Measurements from ENCODE around the gene ZNF518A.

ZNF518A gene, protein sequence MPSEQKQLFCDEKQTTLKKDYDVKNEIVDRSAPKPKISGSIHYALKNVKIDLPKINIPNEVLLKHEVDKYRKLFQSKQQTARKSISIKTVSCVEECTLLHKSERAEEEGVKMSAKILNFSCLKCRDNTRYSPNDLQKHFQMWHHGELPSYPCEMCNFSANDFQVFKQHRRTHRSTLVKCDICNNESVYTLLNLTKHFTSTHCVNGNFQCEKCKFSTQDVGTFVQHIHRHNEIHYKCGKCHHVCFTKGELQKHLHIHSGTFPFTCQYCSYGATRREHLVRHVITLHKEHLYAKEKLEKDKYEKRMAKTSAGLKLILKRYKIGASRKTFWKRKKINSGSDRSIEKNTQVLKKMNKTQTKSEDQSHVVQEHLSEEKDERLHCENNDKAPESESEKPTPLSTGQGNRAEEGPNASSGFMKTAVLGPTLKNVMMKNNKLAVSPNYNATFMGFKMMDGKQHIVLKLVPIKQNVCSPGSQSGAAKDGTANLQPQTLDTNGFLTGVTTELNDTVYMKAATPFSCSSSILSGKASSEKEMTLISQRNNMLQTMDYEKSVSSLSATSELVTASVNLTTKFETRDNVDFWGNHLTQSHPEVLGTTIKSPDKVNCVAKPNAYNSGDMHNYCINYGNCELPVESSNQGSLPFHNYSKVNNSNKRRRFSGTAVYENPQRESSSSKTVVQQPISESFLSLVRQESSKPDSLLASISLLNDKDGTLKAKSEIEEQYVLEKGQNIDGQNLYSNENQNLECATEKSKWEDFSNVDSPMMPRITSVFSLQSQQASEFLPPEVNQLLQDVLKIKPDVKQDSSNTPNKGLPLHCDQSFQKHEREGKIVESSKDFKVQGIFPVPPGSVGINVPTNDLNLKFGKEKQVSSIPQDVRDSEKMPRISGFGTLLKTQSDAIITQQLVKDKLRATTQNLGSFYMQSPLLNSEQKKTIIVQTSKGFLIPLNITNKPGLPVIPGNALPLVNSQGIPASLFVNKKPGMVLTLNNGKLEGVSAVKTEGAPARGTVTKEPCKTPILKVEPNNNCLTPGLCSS (N-terminal part only)

DNA sequence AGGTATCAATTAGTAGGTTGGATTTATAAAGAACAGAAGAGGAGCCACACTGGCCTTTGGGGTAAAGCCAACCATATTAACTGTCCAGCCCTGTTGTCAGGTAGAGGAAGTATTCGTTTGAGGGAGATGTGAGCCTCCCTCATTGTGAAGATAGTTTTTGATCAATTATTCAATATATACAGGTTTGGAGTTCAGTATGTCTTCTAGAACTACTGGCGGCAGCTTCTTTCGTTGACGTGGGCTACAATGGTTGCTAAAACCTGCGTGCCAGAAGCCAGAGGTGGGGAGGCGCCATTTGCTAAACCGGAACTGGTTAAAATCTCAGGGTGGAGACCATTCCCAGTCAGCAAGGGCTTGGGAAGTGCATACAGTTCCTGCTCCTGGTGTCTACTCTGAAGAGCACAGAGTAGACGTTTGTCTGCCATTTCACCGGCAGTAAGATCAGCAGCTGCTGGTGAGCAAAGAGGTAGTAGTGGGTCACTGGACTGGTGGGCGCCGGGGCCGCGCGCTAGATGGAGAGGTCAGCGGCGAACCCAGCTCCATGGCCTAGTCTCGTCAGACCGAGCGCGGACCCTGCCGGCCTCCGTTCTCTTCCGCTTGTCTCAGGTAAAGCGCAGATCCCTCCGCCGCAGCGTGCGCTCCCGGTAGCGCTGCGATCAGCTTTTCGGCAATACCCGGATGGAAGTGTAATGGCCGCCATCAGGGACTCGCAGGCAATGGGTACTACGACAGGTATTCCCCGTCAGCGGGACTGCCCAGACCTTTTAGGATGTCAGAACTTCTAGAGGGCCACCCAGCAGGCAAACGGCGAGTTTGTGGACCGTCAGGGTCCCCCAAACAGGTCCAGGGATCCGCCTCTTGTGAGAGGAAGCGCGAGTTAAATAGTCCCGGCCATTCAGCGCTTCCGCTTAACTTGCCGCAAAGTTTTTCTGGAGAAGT, at the start of gene ZNF518A:
Gene ZNF518A, plus strand, starts transcription at position 911 of the 939 bp plus-strand sequence. CDS start 26,026 bp downstream, outside the sequence.
- peak; percentile 76 to 77 for DNase-seq (ENCODE audit: low read depth in 2 of 2)

DNA sequence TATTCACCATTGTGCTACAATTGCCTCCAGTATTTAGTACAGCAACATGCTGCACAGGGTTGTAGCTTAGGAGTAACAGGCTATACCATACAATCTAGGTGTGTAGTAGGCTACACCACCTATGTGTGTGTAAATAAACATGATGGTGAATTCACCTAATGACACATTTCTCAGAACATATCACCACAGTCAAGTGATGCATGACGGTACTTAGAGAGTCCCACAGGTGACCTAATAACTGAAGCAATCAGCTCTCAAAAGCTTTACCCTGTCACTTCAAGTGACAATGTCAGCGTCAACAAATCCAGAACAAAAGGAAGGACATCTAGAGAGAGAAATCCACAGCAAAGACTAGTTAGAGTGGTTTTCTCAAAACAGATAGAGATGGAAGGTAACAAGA, 47.9 kb upstream of the ZNF518A start:
- no peak for DNase-seq (ENCODE audit: low read depth in 2 of 2)

DNA sequence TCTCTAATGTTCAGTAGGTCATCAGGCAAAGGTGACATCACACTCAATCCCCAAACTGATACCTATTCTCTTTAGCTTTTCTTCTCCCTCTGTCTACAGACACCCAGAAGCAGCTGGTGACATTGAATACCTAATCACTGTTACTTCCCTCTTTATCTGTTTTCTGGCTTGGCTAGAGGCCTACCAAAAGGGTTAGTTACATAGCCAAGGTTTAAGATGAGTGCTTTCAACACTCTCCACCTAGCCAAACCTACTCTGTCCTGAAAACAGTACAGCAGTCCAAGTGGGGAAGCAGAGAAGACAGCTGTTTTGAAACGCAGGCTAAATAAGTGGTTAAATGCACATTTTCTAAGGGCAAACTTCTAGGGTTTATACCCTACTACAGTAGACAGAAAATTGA, 47.3 kb upstream of the ZNF518A start:
- DNase-seq (ENCODE audit: low read depth in 2 of 2): no peak

DNA sequence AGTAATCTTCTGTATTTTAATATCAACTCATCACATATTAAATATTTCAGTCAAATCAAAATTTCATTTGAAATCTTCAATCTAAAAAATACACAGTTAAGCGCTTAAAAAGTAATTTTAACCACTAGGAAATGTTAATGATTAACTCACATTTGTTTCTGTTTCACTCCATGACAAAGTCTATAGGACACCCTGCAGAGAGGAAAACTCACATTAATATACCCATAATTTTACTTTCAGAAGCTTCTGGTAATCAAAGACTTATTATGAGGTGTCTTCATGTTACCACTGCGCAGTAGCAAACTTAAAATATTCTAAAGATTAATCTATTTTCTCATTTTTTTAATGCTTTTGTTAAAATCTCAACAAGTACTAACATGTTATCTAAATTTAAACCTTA, 41.0 kb upstream of the ZNF518A start:
- no peak for DNase-seq (ENCODE audit: low read depth in 2 of 2)

DNA sequence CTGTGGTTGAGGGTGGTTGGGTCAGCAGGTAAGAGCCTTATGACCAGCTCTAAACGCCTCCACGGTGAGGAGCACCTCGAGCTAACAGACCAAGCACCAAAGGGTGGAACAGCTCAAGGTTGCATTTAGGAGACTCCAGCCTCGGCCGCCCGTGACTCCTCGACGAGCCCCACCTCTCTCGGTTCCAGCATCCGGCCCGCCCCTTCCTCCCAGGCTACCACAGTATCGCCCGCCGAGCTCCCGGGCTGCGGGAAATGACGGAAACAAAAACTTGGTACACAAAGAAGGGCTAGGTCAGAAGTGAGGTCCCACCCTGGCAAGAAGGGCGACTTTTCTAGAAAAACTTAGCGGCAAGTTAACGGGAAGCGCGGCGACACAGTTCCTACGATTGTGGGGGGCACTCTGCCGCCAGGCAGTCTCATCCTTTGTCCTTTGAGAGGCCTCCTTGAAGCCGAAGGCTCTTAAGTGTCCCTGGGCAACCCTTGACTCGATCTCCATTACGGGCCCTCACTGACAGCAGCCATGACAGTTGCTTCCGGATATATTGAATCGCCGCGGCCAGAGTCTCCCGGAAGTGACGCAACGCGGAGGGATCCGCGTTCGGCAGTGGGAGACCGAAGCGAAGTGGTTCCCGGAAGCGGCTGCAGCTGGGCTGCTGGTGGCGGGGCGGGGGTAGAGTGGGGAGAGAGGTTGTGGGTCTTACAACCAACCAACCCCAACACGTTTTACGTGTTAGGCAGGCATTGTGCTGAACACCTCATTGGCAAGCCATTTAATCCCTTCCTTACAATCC, 40.2 kb upstream of the ZNF518A start:
- DNase-seq (ENCODE audit: low read depth in 2 of 2): peak; percentile 84 to 85

DNA sequence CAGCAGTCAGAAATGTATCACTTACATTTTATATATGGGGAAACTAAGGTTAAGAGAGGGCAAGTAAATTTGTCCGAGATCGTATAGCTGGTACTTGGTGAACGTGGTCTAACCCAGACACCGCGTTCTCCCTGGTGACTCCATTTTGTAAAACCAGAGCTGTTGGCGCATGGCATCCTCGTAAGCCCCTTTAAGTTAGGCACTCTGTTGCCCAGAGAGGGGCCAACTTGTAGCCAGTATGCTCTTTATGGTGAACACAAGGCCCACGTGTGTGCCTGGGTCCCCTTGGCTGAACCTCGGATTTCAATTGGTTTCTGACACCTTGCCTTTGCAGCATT, 39.7 kb upstream of the ZNF518A start:
- DNase-seq (ENCODE audit: low read depth in 2 of 2): no peak

DNA sequence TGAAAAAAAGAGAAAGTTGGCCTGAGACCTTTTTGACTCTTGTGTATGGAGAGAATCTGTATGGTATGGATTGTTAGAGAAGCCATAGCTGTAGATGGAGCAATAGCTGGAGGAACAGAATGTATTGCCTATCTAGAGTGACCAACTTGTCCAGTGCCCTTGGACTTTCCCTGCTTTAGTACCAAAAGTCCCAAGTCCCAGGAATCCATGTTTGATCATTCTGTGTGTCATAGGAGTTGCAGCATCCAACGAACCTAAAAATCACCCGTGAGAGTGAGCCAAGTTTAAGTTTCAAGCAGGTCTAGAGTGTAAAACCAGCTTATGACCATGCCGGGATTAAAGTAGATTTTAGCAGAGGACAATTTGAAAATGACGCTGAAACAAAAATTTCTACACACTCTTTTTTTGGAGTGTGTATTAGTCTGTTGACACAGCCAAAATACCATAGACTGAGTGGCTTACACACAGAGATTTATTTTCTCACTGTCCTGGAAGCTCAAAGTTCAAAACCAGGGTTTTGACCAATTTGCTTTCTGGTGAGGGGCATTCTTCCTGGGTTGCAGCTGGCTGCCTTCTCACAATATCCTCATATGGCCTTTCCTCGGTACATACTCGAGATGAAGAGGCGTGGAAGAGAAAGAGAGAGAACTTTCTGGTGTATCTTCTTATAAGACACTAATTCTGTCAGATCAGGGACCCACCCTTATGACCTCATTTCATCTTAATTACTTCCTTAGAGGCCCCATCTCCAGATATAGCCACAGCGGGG, 36.9 kb upstream of the ZNF518A start:
- DNase-seq (ENCODE audit: low read depth in 2 of 2): no peak

DNA sequence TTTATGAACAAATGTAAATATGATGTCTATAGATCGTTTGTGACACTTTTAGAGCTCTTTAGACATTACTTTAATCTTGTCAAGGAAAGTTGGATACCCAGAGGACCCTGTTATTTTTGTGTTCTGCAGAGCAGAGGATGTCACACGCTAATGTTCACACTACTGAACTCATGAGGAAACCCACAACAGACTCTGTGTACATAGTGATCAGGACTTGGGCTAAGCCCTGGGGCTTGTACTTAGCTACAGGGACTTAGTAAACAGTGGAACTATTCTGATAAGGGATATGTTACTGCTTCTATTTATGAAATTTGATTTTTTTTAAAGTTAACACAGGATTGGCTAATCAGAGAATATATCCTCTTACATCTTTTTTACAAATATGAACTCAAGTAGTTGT, 36.1 kb upstream of the ZNF518A start:
- no peak for DNase-seq (ENCODE audit: low read depth in 2 of 2)

DNA sequence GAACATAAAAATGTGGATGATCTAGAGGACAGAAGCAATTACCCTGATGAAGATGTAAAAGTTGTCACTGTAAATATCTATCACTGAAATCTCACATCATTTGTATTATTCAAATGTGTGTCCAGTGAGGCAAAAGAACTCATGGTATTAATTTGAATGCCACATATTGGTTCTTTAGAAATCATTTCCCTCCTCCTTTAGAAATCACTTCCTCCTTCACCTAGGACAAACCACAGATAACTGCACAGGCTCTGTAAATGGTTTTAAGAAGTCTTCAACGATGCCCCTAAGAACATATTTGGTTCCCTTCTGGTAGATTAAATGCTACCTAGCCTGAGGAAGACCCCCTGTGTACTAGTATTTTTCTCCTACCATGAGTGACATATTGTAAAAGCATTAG, 33.1 kb upstream of the ZNF518A start:
- no peak for DNase-seq (ENCODE audit: low read depth in 2 of 2)

DNA sequence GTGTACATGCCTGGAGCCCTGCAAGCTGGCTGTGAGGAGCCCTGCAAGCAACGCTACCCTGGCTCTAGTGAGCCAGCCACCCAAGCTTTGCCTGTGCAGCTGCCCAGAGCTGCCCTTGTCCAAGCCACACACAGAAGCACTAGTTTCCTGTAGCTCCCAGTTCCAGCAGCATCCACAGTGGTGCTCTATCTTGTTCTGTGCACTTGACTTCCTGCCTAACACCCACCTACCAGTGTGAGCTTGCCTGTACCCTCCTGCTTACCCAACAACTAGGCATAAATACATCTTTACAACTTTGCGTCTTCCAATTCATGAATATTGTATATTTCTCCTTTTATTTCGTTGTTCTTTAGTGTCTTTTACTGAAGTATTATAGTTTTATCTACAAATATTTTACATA, 32.2 kb upstream of the ZNF518A start:
- DNase-seq (ENCODE audit: low read depth in 2 of 2): no peak

DNA sequence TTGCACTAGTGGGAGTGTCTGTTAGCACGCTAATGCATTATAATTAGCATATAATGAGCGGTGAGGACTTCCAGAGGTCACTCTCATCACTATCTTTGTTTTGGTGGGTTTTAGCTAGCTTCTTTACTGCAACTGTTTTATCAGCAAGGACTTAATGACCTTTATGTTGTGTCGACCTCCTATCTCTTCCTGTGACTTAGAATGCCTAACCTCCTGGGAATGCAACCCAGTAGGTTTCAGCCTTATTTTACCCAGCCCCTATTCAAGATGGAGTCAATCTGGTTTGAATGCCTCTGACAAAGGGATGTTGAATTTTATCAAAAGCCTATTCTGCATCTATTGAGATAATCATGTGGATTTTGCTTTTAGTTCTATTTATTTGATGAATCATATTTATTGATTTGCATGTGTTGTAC, 22.5 kb upstream of the ZNF518A start:
- no peak for DNase-seq (ENCODE audit: low read depth in 2 of 2)

DNA sequence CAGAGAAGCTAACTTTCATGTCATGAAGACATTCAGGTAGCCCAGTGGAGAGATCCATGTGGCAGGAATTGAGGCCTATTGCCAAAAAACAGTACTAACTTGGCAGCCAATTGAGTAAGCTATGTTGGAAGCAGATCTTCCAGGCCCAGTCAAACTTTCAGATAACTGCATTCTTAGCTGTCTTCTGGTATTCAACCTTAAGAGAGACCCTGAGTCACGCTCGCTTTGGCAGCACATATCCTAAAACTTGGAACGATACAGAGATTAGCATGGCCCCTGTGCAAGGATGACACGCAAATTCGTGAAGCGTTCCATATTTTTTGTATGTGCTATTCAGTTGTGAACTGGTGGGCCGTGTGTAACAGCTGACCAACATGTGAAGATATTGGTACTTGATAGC, 17.6 kb upstream of the ZNF518A start:
- no peak for DNase-seq (ENCODE audit: low read depth in 2 of 2)

DNA sequence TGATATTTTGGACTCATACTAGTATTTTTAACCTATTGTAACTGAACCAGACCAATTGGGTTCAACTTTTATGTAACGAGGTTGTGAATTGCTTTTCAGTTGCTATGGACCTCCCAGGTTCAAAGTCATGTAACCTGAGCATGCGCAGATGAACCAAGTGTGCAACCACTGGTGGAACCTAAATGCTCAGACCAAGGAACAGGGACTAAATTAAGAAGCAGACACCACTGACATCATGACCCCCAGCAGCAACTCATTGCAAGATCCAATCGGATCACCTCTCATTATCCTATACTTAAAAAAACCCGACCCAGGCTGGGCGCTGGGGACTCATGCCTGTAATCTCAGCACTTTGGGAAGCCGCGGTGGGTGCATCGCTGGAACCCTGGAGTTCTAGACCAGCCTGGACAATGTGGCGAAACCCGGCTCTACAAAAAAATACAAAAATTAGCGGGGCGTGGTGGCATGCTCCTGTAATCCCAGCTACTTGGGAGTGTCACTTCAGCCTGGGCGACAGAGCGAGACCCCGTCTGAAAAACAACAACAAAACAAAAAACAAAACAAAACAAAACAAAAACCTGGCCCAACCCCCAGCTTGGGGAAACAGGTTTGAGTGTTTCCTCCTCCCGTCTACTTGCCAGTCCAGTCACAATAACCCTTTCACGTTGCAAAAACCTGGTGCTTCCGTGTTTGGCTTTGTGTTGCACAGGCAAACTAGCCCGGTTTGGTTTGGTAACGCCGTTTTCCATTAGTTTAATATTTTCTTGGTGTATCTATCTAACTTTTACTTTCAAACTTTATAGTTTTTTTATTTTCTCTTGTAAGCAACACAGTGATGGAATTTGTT, 11.3 kb upstream of the ZNF518A start:
- DNase-seq (ENCODE audit: low read depth in 2 of 2): no peak

DNA sequence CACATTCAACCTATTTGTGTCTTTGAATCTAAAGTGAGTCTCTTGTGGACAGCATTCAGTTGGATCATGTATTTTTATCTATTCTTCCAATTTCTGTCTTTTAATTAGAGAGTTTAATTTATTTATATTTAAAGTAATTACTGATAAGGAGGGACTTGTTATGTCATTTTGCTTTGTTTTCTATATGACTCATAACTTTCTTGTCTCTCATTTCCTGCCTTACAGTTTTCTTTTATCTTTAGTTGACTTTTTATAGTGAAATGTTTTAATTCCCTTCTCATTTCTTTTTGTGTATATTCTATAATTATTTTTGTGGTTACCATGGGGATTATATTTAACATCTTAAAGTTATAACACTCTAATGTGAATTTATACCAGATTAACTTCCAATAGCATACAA, 7.3 kb upstream of the ZNF518A start:
- no peak for DNase-seq (ENCODE audit: low read depth in 2 of 2)

DNA sequence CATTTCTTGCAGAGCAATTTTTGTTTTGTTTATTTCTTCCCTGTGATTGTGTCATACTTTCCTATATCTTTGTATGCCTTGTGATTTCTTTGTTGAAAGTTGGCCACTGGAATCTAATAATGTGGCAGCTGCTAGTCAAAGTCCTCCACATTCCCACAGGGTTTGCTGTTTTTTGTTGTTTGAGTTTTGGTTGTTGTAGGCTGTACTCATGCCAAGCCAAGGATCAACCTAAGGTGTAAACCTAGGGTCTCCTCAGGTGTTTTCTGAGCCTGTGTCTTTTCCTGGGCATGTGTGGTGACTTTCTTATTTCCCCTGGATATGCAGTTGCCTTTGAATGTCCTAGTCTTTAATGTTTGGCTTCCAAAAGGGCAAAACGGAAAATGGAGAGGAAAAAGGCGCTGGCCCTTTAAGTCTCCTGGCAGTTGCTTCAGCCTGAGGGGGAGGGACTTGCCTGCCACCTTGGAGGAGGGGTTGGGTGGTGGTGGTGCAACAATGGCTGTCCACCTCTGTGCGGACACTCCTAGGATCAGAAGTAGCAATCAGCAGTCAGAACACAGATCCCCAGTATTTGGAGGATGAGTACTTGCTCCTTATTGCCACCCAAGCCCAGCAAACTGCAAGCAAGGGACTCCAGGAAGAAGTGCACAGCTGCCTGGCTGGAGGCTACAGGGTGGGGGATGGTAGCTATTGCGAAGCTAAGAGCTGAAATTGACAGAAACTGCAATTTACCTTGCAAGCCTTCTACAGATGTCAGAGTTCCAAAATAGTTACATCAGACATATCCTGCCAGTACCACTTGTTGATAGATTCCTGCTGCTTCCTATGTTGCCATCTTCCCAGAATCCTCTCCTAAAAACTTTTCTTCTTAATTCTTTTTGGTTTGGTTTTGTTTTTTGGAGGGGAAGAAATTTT, 5.6 kb upstream of the ZNF518A start:
- DNase-seq (ENCODE audit: low read depth in 2 of 2): no peak

DNA sequence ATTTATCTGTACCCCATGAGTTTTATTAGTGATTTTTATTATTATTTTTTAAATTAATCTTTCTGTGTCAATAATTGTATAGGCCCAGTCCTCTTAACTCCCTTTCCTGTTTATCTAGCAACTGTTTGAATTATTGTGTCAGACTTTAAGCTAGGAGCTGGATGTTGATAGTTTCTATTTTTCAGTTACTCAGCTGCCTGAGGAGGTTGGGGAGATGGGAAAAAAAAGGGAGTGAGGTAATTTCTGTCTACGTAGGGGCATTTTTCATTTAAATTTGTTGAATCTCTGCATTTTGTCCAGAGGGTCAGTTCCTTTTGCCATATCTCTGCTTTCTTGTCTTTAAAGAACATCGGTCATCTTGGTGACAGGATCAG, 5.0 kb upstream of the ZNF518A start:
- DNase-seq (ENCODE audit: low read depth in 2 of 2): no peak

DNA sequence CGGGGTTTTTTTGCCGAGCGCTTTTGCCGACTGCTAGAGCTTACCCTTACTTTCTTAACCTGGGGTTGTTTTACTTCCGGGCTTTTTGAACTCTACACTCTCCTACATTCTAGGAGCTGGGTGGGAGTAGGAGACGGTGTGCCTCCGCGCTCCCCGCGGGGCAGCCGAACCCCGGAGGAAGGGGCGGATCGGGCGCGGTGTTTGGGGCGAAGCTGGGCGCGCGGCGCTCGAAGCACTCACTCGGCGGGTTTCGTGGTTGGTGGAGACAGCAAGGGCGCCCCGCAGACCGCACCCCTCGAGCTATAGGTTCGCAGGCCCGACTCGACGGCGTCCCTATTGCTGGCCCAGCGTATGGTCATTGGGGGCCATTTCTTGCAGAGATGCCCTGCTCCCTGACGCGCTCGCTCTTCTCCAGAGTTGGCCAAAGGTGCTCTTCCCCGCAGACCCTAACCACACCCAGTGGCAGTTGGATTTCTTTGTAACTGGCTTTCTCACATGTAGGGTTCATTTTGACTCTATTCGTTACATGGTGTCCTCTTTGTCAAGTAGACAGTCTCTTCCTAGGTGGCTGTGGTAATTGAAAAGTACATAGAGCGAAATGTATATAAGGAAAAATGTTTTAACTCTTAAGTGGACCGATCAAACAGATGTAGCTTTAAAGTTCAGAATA, 364 bp downstream of the ZNF518A start:
- peak in 1 of 2 donors; percentile 55 for DNase-seq (ENCODE audit: low read depth in 2 of 2)

Data from stimulated activated CD8-positive, alpha-beta memory T cell treated with anti-CD3 and anti-CD28 coated beads, Interleukin-15, amount 100 ng/mL, for 4 hours (primary cell).